Measurements from ENCODE around the gene GLB1L2.

The GLB1L2 gene

GRCh38 chr11:134405436-134405835 lies 73.6 kb downstream of the GLB1L2 start:
- ChIA-PET CTCF (interaction anchor here (0.5 to 1.2 kb wide), 2 partner anchors 17 to 496 kb away, joined by 3 to 4 read pairs; no protein-coding TSS in a partner anchor), POLR2A (ENCODE audit: low non-redundant PET) (no interaction called here)
- DNase-seq (ENCODE audit: low spot score) = no peak
- TF ChIP-seq CTCF (conservative IDR thresholded peaks at IDR 0.05; ENCODE audit: low read depth) = no peak
- H3K27ac ChIP-seq = no peak overlapping the region

DNA sequence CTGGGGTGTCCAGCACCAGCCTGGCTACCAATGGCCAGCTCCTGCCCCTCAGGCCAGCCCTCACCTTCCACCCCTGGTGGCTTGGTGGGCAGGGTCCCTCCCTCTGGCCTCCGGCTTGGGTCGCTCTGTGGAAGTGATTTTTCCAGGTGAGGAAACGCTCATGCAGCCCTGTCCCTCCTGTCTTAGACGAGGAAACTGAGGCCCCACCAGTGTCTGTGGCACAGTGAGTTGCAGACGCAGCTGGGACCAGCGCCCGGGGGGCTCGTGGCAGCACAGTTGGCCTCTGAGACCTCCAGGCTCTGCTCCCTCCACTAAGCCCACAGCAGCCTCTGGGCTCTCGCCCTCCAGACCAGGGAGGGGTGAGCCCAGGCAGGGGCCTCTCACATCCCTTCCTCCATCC lies 74.1 kb downstream of the GLB1L2 start:
- CTCF ChIA-PET = interaction anchor here (1.2 kb wide), 1 partner anchor 496 kb away, joined by 4 read pairs; no protein-coding TSS in a partner anchor
- no peak overlapping the region for H3K27ac ChIP-seq
- no peak for TF ChIP-seq CTCF (conservative IDR thresholded peaks at IDR 0.05; ENCODE audit: low read depth)
- POLR2A ChIA-PET (ENCODE audit: low non-redundant PET) = no interaction called here
- DNase-seq (ENCODE audit: low spot score) = no peak

DNA sequence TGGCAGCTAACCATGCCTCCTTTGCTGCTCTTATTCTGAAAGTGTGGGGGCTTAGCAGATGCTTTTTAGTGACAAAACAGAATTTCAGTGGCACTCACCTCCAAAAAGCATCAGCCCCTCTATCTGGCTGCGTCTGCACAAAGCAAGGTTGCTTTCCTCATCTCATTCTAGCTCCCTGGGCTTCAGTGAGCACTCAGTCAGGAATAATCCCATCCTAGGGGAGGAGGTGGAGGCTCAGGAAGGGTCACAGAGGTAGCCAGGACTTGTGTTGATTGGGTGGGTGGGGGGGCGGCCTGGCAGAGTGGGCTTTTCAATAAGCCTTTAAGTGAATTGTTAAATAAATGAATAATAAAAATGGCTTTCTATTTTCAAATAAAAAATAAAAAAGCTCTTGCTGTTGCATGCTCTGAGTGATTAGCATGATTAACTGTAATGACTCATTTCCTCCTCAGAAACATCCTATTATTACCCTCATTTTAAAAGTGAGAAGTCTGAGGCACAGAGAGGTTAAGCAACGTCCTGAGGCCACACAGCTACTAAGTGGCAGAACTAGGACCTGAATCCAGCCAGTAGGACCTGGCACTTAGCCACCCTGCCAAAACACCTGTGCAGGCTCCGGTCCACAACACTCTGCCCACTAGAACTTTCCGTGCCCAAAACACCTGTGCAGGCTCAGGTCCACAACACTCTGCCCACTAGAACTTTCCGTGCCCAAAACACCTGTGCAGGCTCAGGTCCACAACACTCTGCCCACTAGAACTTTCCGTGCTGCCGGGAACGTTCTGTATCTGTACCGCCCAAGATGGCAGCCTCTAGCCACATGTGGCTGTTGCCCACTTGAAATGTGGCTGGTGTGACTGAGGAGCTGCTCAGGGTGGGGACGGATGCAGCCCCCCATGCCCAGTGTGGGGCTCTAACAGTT lies 74.7 kb downstream of the GLB1L2 start:
- no peak overlapping the region for H3K27ac ChIP-seq
- no peak for TF ChIP-seq CTCF (conservative IDR thresholded peaks at IDR 0.05; ENCODE audit: low read depth)
- ChIA-PET CTCF (interaction anchor here (0.6 kb wide), 1 partner anchor 1069 kb away, joined by 4 read pairs; no protein-coding TSS in a partner anchor), POLR2A (ENCODE audit: low non-redundant PET) (no interaction called here)
- DNase-seq (ENCODE audit: low spot score) = peak; percentile 34

GRCh38 chr11:134407321-134407828 lies 75.6 kb downstream of the GLB1L2 start:
- ChIA-PET POLR2A (ENCODE audit: low non-redundant PET) (no interaction called here), CTCF (interaction anchor here (0.7 kb wide), 1 partner anchor 455 kb away, joined by 3 read pairs; no protein-coding TSS in a partner anchor)
- DNase-seq (ENCODE audit: low spot score) = no peak
- H3K27ac ChIP-seq = no peak overlapping the region
- no peak for TF ChIP-seq CTCF (conservative IDR thresholded peaks at IDR 0.05; ENCODE audit: low read depth)

GRCh38 chr11:134407923-134408322 lies 76.1 kb downstream of the GLB1L2 start:
- ChIA-PET CTCF (interaction anchor here (0.7 kb wide), 1 partner anchor 455 kb away, joined by 3 read pairs; no protein-coding TSS in a partner anchor), POLR2A (ENCODE audit: low non-redundant PET) (no interaction called here)
- no peak overlapping the region for H3K27ac ChIP-seq

More at GRCh38 chr11:134407923-134408322, 76.1 kb downstream of the GLB1L2 start:
- DNase-seq (ENCODE audit: low spot score) = no peak
- no peak for TF ChIP-seq CTCF (conservative IDR thresholded peaks at IDR 0.05; ENCODE audit: low read depth)
